NCI-H1417 (cell line): ENCODE data around the gene KLHL28.

Experiments used
- DNase-seq, 3 experiments: peaks; one replicate each; lab custom pipeline; 2025; lab: John Stamatoyannopoulos, UW

Gene KLHL28, protein sequence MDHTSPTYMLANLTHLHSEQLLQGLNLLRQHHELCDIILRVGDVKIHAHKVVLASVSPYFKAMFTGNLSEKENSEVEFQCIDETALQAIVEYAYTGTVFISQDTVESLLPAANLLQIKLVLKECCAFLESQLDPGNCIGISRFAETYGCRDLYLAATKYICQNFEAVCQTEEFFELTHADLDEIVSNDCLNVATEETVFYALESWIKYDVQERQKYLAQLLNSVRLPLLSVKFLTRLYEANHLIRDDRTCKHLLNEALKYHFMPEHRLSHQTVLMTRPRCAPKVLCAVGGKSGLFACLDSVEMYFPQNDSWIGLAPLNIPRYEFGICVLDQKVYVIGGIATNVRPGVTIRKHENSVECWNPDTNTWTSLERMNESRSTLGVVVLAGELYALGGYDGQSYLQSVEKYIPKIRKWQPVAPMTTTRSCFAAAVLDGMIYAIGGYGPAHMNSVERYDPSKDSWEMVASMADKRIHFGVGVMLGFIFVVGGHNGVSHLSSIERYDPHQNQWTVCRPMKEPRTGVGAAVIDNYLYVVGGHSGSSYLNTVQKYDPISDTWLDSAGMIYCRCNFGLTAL

GRCh38 chr14:44961554-44962333 lies at the start of gene KLHL28, which contains the start of gene TOGARAM1:
TSS of gene KLHL28 (minus strand) at chr14:44961947. CDS start at chr14:44945928, 16,019 bp downstream.
TSS of gene TOGARAM1 (plus strand) at chr14:44962190. CDS start at chr14:44962422, 232 bp downstream.
- DNase-seq, result peak; percentile 98 to 100 (median 99)

DNA sequence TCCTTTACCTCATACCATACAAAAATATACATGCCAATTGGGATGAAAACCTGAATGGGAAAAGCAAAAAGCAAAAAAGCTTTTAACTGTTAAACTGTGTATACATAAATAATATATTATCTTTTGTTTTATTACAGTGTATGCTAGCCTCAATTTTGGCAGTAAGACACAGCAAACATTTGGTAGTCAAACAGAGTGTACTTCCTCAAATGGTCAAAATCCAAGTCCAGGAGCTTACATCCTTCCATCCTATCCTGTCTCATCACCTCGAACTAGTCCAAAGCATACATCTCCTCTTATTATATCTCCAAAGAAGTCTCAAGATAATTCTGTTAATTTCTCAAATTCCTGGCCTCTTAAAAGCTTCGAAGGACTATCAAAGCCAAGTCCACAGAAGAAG lies 42.2 kb upstream of the KLHL28 start:
- DNase-seq, result no peak

DNA sequence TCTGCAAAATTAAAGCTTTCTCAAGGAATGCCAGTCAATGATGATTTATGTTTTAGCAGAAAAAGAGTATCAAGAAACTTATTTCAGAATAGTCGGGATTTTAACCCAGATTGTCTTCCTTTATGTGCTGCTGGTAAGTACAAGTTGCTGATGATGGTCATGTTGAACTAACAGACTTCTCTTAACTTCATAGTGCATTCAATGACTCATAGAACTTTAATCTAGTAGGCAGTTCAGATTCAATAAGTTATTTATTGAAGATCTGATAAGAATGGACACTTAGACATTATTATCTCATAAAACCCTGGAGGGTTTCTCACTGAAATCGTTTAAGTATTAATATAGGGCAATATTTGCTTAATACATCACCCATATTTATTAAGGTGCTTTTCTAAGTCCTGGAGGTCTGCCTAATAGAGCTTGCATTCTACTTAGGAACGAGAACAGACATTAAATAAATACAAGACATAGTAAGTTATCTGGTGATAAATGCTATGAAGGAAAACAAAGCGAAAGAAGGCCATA lies 34.1 kb upstream of the KLHL28 start:
- DNase-seq, result no peak

DNA sequence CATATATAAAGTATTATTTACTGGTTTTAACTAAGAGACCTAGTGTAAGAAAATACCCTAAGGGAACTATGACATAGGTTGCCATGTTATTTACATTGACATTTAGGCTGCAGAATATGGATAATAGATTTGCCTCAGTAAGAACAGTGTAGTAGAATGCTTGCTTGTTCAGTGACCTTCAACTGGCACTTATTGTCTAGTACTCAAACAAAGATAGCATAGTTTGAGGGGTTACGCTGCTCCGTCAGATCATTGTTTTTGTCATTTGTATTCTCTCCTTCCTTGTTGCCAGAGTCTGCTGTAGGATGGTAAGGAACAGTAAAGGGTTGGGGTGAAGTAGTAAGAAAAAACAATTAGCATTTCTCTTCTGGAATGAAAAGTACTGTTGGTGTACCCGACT lies 33.4 kb upstream of the KLHL28 start:
- DNase-seq, result no peak

DNA sequence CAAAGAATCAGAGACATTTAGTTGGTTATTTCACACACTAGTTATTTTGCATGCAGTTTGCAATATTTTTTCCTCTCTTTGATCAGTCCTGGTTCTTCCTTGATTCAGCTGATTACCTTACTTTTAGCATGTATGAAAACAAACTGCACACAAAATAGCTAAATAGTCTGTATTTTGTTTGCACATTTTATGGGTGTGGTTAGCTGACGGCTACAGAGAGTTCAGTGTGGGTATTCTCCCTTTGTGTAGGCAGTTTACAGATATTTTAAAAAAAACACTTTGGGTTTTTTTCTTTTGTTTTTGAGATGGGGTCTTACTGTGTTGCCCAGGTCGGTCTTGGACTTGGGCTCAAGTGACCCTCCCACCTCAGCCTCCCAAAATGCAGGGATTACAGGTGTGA lies 28.8 kb upstream of the KLHL28 start:
- no peak for DNase-seq

- no peak for DNase-seq
Measured at GRCh38 chr14:44989497-44990440, 28.0 kb upstream of the KLHL28 start.

GRCh38 chr14:44988694-44989093 lies 26.9 kb upstream of the KLHL28 start:
- DNase-seq, result peak in 1 of 3 experiments; percentile 97

GRCh38 chr14:44982594-44982993 lies 20.8 kb upstream of the KLHL28 start:
- no peak for DNase-seq

DNA sequence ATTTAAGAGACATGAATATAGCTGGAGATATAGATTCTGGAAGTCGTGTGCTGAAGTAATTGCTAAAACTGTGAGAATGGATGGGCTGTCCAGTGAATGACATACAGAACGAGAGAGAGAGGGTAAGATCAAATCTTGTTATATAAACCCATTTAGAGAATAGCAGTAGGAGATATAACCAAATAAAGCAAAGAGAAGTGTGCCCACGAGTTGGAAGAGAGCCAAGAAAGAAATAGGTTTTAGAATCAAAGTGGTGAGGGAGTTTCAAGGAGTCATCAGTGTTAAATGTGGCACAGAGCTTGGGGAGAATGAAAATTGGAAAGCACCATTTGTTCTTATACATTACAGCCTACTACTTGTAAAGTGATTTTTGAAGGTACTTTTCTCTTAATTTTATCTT lies 19.5 kb upstream of the KLHL28 start:
- peak in 2 of 3 experiments; percentile 20 to 44 for DNase-seq

DNA sequence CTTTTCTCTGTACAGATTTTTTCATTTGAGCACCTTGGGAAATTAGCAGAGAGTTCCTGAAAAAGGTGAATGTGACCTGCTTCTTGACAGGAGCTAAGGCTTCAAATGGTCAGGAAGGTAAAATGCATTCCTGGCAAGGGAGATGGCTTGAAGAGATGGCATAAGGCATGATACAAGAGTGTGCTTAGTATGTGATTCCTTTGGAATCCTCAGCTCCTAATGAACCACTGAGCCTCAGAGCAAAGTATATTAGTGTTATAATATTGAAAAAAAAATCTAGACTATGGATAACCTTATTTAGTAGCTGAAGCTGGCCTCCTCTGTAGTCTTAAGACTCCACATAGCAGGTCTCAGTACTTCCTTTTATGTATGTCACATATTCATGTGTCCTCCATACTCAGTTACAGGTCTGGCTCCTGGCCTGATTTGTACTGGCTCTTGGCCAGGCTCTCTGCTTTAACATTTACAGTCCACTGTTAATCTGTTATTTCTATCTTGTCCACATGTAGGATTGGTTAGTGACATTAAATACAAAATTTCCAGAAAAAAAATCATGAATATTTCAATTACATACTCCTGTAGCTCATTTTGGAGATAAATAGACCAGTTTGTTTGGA lies 18.1 kb upstream of the KLHL28 start:
- DNase-seq, result no peak

- no peak for DNase-seq
Measured at GRCh38 chr14:44979273-44979672, 17.5 kb upstream of the KLHL28 start.

- DNase-seq, result no peak
Measured at GRCh38 chr14:44971459-44971858, 9.7 kb upstream of the KLHL28 start.

DNA sequence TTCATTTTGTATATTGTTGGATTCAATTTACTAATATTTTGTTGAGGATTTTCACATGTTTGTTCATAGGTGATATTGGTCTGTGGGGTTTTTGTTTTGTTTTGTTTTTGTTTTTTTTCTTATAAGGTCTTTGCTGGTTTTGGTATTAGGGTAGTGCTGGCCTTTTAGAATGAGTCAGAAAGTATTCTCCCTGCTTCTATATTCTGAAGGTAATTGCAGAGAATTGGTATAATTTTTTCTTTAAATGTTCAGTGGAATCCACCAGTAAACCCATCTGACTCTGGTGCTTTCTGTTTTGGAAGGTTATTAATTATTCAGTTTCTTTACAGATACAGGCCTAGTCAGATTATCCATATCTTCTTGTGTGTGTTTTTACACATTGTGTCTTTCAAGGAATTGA lies 9.2 kb upstream of the KLHL28 start:
- DNase-seq, result no peak

DNA sequence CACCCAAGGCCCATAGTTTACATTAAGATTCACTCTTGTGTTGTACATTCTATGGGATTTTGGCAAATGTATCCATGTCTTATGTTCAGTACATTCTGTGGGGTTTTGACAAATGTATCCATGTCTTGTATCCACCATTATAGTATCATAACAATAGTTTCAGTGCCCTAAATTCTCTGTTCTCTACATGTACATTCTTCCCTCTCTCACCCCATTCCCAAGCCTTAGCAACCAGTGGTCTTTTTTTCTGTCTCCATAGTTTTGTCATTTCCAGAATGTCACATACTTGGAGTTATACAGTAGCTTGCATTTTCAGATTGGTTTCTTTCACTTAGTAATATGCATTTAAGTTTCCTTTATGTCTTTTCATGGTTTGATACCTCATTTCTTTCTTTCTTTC lies 7.0 kb upstream of the KLHL28 start:
- no peak for DNase-seq

DNA sequence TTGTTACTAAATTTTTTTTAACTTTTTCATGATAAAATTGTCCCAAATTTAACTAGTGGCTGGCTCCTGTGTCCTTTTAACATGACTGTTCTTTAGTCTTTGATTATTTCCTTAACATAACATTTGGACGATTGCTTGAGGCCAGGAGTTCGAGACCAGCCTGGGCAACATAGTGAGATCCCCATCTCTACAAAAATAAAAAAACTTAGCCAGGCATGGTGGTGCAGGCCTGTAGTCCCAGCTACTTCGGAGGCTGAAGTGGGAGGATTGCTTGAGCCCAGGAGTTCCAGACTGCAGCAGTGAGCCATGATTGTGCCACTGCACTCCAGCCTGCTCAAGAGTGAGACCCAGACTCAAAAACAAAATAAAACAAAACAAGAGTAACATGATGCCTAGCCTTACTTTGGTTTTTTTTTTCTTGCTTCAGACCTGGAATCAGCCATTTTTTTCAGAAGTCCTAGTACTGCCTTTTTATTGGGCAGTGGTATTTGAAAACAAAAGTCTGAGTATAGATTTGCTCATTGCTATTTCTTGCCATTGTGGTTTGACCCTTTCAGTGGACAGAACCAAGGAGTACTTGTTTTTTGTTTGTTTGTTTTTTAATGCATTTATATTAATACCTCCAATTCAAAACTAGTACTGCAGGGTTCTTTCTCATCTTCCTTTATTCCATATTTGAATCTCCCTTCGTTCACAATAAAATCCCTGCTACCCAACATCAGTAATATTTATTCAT lies 5.0 kb upstream of the KLHL28 start:
- DNase-seq, result no peak

GRCh38 chr14:44963775-44964380 lies 2.1 kb upstream of the KLHL28 start:
- peak; percentile 17 to 43 (median 40) for DNase-seq

- peak in 2 of 3 experiments; percentile 27 to 44 for DNase-seq
Measured at GRCh38 chr14:44963044-44963528, 1.3 kb upstream of the KLHL28 start.

DNA sequence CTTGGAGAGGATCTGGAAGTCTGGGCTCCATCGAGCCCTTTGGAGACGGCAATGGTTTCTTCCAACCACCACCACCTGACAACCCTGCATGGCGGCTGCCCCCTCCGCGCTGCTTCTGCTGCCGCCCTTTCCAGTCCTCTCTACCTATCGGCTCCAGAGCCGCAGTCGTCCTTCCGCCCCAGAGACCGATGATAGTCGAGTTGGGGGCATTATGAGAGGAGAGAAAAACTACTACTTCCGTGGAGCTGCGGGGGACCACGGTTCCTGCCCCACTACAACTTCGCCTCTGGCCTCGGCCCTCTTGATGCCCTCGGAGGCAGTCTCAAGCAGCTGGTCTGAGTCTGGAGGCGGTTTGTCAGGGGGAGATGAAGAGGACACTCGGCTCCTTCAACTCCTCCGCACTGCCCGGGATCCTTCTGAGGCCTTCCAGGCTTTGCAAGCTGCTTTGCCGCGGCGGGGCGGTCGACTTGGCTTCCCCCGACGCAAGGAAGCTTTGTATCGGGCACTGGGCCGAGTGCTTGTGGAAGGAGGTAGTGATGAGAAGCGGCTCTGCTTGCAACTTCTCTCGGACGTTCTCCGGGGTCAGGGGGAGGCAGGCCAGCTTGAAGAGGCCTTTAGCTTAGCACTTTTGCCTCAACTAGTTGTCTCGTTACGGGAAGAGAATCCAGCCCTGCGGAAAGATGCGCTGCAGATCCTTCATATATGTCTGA lies 742 bp upstream of the KLHL28 start:
- DNase-seq, result peak; percentile 46 to 96 (median 94)

GRCh38 chr14:44961151-44961553 lies 595 bp downstream of the KLHL28 start:
- peak; percentile 49 to 74 (median 63) for DNase-seq
